Motor neuron (in vitro differentiated cells): ENCODE measurements around the gene ADARB1. TPM values are rescaled to one million over a fixed set of nuclear protein-coding genes. Genes with fewer than 3 reads are reported as not detected.
A peak's percentile ranks its signal among the peaks of the same experiment; 100 is the strongest.

Source experiments
- ATAC-seq, 8 experiments: fragments of 200-7000 bp; cut with Tn5 transposase; replicated peaks in 6 of 8; 2 replicates each; pipeline ENCODE4 v1.8.0; 2021; ENCODE audit warnings: mild to moderate bottlenecking in 8 of 8, moderate library complexity in 8 of 8
- H3K27ac ChIP-seq, 2 donors: fragments of 250-450 bp; sonication (Bioruptor Pico); 2 replicates each; pipeline ENCODE4 v1.9.0; 2021; ENCODE audit warnings: antibody characterized with exemption in 2 of 2, mild to moderate bottlenecking in 2 of 2, moderate library complexity in 1 of 2
- H3K4me1 ChIP-seq, 2 donors: fragments of 250-450 bp; sonication (Bioruptor Pico); replicated peaks in 1 of 2; 2 replicates each; pipeline ENCODE4 v1.6.1; 2021; ENCODE audit warnings: antibody characterized with exemption in 2 of 2, mild to moderate bottlenecking in 2 of 2, moderate library complexity in 1 of 2
- H3K4me3 ChIP-seq, 5 donors: fragments of 250-450 bp; sonication (Bioruptor Pico); 2 replicates each; pipeline ENCODE4 v1.9.0; 2021; ENCODE audit warnings: antibody characterized with exemption in 5 of 5, mild to moderate bottlenecking in 5 of 5, moderate library complexity in 4 of 5
- WGBS, 10 experiments: fragments of 450-650 bp; shearing (Covaris generic); methylation state at CpG; one replicate each; pipeline ENCODE4 v1.0.0; 2022; 5-methylcytosine and 5-hydroxymethylcytosine counted together
- in situ Hi-C, 9 experiments: fragments of 400-800 bp; cut with MboI; loops; one replicate each; pipeline ENCODE4 v1.15.0; 2021; ENCODE audit warnings: low sequenced_read_pairs in 9 of 9, low pct_unique_long_range_greater_than_20kb in 2 of 9; ENCODE audit not compliant: unreplicated experiment in 9 of 9
- total RNA-seq, 8 experiments: library from RNA; unstranded; fragments of 300-600 nt; gene quantifications; 2 replicates each; pipeline versions ENCODE4 v1.2.3 to v1.2.4, GENCODE V29; 2022

The ADARB1 gene
- total RNA-seq, 8 experiments from 2014 or later = 3.7 to 18.4 (median 8.2) TPM

DNA sequence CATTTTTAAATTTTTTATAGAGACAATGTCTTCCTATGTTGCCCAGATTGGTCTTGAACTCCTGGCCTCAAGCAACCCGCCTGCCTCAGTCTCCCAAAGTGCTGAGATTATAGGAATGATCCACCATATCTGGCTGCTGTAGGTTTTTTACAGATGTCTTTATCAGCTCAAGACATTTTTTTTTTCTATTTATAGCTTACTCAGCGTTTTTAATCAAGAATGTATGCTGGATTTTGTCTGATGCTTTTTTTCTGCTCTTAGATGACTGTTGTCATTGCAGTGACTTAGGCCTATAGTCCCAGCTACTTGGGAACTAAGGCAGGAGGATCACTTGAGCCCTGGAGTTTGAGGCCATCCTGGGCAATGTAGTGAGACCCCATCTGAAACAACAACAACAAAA is 140.8 kb downstream of the ADARB1 start:
- ATAC-seq = no peak
- in situ Hi-C loops = no loop called here
- H3K4me1 ChIP-seq = no peaks in the 10 kb centered on the region
- no peak overlapping the region for H3K27ac ChIP-seq
- no peak overlapping the region for H3K4me3 ChIP-seq
- 40 to 100% (median 83%) methylated on average over 1 to 2 of the region's 2 CpGs; no CpG with 5 or more reads in 1 of the 10 experiments for WGBS, 10 experiments

DNA sequence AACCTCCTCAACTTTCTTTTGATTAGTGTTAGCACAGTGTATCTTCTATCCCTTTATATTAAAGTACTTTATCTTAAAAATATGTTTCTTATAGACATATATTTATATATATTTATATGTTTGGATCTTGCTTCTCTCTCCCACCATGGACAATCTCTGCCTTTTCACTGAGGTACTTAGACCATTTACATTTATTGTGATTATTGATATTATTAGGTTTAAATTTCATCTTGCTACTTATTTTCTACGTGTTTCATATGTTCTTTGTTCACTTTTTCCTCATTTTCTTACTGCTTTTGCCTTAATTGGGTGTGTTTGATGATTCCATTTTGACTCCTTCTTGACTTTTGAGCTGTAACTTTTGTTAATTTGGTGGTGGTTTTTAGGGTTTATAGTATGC is 142.6 kb downstream of the ADARB1 start:
- H3K4me3 ChIP-seq = no peak overlapping the region
- no peak overlapping the region for H3K27ac ChIP-seq
- no peaks in the 10 kb centered on the region for H3K4me1 ChIP-seq
- in situ Hi-C loops = no loop called here
- no peak for ATAC-seq
- WGBS, 10 experiments = 22 to 84% (median 61%) methylated on average over 1 of the region's 1 CpG; no CpG with 5 or more reads in 2 of the 10 experiments

DNA sequence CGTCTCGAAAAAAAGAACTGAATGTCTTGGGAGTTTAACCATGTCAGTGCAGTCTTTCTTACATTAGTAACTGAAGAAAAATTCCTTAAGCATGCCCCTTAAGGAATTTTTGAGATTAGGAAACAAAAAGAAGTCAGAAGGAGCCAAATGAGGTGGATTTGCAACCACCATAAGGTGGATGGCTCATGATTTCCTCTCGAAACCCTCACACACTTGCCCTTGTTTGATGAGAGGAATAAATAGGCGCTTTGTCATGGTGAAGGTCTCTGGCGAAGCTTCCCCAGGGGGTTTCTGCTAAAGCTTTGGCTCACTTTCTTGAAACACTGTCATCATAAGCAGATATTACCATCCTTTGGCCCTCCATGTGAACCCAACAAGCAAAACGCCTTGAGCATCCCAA is 145.1 kb downstream of the ADARB1 start:
- in situ Hi-C loops = no loop called here
- ATAC-seq = no peak
- no peak overlapping the region for H3K4me3 ChIP-seq
- H3K27ac ChIP-seq = no peak overlapping the region
- no peaks in the 10 kb centered on the region for H3K4me1 ChIP-seq
- WGBS, 10 experiments = 83 to 100% (median 91%) methylated on average over 2 to 6 of the region's 6 CpGs

DNA sequence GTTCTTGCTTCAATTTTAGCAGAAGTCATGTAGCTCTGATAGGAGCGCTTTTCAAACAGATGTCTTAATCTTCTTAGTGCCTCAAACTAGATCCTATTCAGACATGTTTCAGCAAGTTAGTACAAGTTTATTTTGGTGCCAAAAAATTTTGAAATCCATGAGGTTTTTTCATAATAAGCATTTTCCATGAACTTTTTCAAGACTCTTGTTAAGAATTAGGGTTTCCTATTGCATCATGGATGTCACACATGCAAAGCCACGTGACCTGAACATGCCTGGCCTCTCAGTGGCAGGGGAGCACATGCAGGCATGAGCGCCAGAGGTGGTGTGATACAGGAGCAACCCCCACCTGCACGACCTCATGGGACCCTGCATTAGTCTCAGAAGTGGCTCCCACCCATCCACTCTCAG is 145.7 kb downstream of the ADARB1 start:
- WGBS, 10 experiments = 37 to 100% (median 90%) methylated on average over 1 to 4 of the region's 4 CpGs; no CpG with 5 or more reads in 2 of the 10 experiments
- no peak overlapping the region for H3K27ac ChIP-seq
- H3K4me3 ChIP-seq = no peak overlapping the region
- no peak for ATAC-seq
- no peaks in the 10 kb centered on the region for H3K4me1 ChIP-seq
- in situ Hi-C loops = no loop called here

DNA sequence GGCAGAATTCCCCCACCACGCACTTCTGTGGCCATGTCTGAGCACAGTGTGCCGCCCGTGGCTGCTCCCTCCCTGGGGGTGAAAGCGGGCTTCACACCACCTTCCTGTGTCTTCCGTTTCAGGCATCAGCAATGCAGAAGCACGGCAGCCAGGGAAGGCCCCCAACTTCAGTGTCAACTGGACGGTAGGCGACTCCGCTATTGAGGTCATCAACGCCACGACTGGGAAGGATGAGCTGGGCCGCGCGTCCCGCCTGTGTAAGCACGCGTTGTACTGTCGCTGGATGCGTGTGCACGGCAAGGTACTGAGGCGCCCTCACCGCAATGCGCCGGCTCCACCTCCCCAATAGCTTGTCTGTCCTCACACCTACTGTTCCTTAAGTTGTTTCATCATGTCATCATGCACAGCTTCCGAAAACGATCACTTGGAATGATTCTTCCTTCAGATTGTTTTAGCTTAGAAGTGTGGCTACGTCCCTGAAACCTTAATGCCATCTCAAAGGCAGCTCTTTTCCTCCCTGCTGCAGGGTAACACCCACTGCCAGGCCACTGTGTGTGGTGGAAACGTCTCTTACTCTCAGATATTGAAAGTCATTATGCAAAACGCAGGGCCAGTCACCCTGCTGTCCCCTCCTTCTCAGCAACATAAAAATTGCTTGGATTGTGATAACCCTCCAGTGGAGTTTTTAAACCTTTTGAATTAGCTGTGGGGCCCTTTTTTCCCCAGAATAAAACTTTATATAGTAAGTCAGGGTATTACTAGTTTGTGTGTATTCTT is 146.5 kb downstream of the ADARB1 start:
- Histone ChIP-seq H3K27ac (no peak overlapping the region), H3K4me3 (no peak overlapping the region), H3K4me1 (no peaks in the 10 kb centered on the region)
- in situ Hi-C loops = no loop called here
- WGBS, 10 experiments = 43 to 98% (median 86%) methylated on average over 2 to 22 of the region's 29 CpGs; no CpG with 5 or more reads in 2 of the 10 experiments
- peak in 2 of 8 experiments; percentile 75 to 80 for ATAC-seq

DNA sequence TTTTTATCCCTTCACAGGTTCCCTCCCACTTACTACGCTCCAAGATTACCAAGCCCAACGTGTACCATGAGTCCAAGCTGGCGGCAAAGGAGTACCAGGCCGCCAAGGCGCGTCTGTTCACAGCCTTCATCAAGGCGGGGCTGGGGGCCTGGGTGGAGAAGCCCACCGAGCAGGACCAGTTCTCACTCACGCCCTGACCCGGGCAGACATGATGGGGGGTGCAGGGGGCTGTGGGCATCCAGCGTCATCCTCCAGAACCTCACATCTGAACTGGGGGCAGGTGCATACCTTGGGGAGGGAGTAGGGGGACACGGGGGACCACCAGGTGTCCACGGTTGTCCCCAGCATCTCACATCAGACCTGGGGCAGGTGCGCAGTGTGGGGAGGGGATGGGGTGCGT is 147.6 kb downstream of the ADARB1 start:
- ATAC-seq = no peak
- in situ Hi-C loops = no loop called here
- Histone ChIP-seq H3K27ac (no peak overlapping the region), H3K4me3 (no peak overlapping the region), H3K4me1 (no peaks in the 10 kb centered on the region)
- 80 to 100% (median 93%) methylated on average over 1 to 5 of the region's 15 CpGs; no CpG with 5 or more reads in 6 of the 10 experiments for WGBS, 10 experiments

DNA sequence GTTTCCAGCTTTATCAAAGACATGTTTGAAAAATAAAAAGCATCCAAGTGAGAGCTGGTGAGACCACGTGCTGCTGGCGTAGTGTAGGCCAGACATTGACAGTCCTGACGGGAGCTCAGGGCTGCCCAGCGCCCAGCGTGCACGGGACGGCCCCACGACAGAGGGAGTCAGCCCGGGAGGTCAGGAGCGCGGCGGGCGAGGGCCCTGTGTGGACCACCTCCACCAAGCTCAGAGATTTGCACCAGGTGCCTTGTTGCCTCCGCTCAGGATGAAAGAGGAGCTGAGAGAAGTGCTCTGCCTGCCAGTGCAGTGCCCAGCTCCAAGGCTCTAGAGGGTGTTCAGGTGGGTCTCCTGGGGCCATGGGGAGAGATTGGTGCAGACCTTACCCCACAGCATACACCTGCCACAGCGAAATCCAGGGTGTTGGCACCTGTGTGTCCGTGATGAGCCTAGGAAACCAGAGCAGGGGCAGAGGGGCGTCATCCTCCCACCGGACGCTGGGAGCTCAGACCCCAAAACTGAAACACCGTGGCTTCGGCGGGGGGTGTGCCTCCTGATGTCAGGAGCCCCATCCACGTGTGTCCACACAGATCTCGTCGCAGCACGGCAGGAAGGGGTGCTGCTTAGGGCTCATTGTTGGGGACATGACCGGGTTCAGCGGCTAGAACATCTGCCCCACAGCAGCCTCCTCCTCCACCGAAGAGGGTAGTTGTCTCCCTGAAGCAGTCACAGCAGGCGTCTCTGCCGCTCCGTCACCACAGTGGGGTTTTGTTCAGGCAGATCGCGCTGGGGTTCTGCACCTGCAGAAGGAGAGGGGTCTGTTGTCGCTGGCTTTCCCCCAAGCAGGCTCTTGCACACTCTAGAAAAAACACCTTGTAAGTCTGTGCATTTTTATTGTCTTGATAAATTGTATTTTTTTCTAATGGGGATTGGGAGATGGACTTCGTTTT is 149.1 kb downstream of the ADARB1 start:
- H3K4me1 ChIP-seq = no peaks in the 10 kb centered on the region
- no peak overlapping the region for H3K4me3 ChIP-seq
- no peak overlapping the region for H3K27ac ChIP-seq
- WGBS, 10 experiments = 76 to 97% (median 90%) methylated on average over 2 to 24 of the region's 36 CpGs; no CpG with 5 or more reads in 1 of the 10 experiments
- no peak for ATAC-seq
- in situ Hi-C loops = no loop called here

DNA sequence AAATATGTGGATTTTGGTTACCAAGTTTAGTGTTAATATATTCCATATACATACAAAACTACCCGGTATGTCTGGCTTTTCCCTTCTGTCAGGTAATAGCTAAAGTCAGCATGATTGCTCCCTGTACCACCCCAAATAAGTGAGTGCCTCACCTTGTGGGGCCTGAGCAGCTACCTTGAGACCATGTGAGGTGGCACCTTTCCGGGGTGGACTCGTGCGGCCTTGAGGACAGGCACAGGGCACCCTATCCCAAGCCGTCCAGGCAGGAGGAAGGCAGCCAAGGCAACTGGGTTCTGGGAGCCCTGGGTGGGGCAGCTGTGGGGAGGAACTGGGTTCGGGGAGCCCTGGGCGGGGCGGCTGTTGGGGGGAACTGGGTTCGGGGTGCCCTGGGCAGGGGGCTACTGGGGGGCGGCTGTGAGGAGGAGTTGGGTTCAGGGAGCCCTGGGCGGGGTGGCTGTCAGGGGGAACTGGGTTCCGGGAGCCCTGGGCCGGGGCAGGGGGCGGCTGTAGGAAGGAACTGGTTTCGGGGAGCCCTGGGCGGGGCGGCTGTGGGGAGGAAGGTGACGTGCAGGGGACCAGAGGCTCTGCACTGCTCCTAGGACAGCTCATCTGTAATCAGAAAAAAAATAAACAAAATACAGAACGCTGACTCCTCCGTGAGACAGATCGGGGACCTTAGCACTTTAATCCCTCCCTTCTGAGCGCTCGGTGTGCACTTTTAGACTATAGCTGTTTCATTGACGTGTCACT is 150.0 kb downstream of the ADARB1 start:
- 80 to 100% (median 88%) methylated on average over 1 to 7 of the region's 24 CpGs; no CpG with 5 or more reads in 2 of the 10 experiments for WGBS, 10 experiments
- ATAC-seq = no peak
- H3K27ac ChIP-seq = no peak overlapping the region
- no peak overlapping the region for H3K4me3 ChIP-seq
- no peaks in the 10 kb centered on the region for H3K4me1 ChIP-seq
- in situ Hi-C loops = no loop called here

DNA sequence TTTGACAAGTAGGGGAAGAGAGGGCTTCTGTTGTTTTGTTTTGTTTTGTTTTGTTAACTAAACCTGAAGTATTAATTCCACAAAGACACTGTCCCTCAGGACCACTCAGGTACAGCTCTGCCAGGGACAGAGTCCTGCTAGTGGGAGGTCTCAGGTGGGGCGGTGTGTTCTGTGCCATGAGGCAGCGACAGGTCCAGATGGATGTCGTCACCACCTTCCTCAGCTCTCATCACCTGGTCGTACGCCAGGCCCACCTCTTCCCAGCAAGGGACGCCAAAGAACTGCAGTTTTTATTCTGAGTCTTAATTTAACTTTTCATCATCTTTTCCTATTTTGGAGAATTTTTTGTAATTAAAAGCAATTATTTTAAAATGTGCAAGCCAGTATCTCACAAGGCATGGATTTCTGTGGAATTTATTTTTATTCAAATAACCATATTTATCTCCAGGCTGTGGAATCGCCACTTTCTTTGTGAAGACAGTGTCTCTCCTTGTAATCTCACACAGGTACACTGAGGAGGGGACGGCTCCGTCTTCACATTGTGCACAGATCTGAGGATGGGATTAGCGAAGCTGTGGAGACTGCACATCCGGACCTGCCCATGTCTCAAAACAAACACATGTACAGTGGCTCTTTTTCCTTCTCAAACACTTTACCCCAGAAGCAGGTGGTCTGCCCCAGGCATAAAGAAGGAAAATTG is 150.8 kb downstream of the ADARB1 start:
- in situ Hi-C loops = no loop called here
- H3K27ac ChIP-seq = no peak overlapping the region
- 52 to 100% (median 91%) methylated on average over 1 to 9 of the region's 11 CpGs; no CpG with 5 or more reads in 1 of the 10 experiments for WGBS, 10 experiments
- ATAC-seq = no peak
- no peak overlapping the region for H3K4me3 ChIP-seq
- H3K4me1 ChIP-seq = no peaks in the 10 kb centered on the region

DNA sequence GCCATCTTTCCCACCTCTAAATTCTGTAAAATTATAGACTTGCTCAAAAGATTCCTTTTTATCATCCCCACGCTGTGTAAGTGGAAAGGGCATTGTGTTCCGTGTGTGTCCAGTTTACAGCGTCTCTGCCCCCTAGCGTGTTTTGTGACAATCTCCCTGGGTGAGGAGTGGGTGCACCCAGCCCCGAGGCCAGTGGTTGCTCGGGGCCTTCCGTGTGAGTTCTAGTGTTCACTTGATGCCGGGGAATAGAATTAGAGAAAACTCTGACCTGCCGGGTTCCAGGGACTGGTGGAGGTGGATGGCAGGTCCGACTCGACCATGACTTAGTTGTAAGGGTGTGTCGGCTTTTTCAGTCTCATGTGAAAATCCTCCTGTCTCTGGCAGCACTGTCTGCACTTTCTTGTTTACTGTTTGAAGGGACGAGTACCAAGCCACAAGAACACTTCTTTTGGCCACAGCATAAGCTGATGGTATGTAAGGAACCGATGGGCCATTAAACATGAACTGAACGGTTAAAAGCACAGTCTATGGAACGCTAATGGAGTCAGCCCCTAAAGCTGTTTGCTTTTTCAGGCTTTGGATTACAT is 151.5 kb downstream of the ADARB1 start:
- no peak for ATAC-seq
- no peak overlapping the region for H3K4me3 ChIP-seq
- 65 to 92% (median 83%) methylated on average over 3 to 12 of the region's 16 CpGs for WGBS, 10 experiments
- H3K4me1 ChIP-seq = no peaks in the 10 kb centered on the region
- in situ Hi-C loops = no loop called here
- no peak overlapping the region for H3K27ac ChIP-seq

DNA sequence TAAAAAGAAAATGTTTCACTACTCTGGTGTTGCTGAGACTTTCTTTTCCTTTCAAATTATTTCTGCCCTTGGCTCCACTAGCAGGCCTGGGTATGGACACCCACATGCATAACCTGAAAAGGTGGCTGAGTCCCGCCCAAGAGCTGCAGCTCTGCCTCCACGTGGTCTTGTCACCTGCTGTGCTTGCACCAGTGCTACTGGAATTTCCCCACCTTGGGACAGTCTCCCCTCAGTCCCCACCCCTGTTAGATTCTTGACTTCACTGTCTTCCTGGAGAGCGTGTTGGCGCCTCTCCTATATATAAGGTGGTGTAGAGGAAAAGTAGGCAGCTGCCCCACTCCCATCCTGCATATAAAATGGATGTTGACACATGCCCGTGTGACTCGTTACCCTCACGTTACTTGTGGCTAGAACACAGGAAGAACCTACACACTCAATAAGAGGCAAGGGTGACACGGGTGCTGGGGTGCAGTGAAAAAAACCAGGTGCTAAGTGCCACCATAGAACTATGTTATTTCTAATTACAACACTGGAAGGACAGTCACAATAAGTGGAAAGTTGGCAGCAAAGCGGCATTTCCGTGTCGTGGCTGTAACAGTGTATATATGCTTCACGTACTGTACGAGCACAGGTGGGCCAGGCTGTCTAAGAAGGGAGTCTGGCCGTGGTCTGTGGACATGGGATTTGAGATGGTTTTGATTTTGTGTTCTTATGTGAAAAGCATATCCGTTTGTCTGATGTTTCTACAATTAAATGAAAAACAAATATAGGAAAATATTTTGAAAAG is 152.4 kb downstream of the ADARB1 start:
- Histone ChIP-seq H3K4me1 (no peaks in the 10 kb centered on the region), H3K27ac (no peak overlapping the region), H3K4me3 (no peak overlapping the region)
- 10 to 92% (median 77%) methylated on average over 1 to 13 of the region's 15 CpGs for WGBS, 10 experiments
- in situ Hi-C loops = no loop called here
- ATAC-seq = no peak
